NOMO-1 (cell line): ENCODE results near the gene RAB14.

Experiments used
- DNase-seq, 2 experiments: peaks; one replicate each; lab custom pipeline; 2025; ENCODE audit not compliant: unreplicated experiment in 2 of 2; lab: John Stamatoyannopoulos, UW

RAB14 gene

GRCh38 chr9:121220996-121221663 is 19.5 kb upstream of the RAB14 start:
- DNase-seq: peak in 1 of 2 experiments; percentile 20

- no peak for DNase-seq
Measured at GRCh38 chr9:121219530-121219929, 17.9 kb upstream of the RAB14 start.

GRCh38 chr9:121218357-121219027 is 16.8 kb upstream of the RAB14 start:
- no peak for DNase-seq

- no peak for DNase-seq
Measured at GRCh38 chr9:121217609-121218292, 16.1 kb upstream of the RAB14 start.

DNA sequence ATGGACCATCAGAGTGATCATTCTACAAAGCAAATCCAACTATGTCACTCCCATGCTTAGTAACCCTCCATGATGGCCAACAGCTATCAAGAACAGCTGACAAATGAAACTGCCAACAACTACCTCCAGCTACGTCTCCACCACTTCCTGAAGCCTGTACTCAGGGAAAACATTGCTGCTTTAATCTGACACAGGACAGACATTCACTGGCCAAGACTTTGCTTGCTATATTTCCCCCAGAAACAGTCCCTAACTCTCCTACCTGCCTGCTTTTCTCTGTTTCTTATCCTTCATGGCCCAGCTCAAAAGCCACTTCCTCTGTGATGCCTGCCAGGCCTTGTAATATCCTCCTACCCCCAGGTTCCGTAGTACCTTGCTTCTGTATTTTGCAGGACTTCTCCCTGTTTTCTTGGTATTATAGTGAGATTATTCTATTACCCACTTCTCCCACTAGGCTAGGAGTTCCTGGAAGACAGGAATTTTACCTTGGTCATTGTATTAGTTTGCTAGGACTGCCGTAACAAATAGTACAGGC is 14.7 kb upstream of the RAB14 start:
- DNase-seq: no peak

GRCh38 chr9:121214005-121214404 is 12.3 kb upstream of the RAB14 start:
- DNase-seq: no peak

GRCh38 chr9:121213136-121213806 is 11.6 kb upstream of the RAB14 start:
- DNase-seq: peak; percentile 53 to 73

- DNase-seq: no peak
Measured at GRCh38 chr9:121210536-121210935, 8.9 kb upstream of the RAB14 start.

DNA sequence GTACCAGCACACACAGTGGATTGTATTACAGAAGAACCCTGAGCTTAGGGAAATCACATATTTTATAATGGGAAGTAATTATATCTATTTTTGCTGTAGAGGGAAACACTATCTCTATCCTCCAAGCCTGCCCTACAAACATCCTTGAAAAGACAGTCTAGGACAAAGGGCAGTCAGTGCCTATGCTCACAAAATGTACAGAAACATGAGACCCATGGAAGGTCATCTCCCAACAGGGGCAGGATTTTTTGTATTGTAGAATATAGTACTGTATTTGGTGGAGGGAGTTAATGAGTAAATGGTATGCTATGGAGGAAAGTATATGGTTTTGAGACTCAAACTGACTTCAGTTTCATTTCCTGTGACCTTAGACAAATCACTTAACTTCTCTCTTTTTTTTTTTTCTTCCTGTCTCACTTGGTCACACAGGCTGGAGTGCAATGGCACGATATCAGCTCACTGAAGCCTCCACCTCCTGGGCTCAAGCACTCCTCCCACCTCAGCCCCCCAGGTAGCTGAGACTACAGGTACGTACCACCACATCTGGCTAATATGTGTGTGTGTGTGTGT is 5.8 kb upstream of the RAB14 start:
- DNase-seq: peak in 1 of 2 experiments; percentile 75

DNA sequence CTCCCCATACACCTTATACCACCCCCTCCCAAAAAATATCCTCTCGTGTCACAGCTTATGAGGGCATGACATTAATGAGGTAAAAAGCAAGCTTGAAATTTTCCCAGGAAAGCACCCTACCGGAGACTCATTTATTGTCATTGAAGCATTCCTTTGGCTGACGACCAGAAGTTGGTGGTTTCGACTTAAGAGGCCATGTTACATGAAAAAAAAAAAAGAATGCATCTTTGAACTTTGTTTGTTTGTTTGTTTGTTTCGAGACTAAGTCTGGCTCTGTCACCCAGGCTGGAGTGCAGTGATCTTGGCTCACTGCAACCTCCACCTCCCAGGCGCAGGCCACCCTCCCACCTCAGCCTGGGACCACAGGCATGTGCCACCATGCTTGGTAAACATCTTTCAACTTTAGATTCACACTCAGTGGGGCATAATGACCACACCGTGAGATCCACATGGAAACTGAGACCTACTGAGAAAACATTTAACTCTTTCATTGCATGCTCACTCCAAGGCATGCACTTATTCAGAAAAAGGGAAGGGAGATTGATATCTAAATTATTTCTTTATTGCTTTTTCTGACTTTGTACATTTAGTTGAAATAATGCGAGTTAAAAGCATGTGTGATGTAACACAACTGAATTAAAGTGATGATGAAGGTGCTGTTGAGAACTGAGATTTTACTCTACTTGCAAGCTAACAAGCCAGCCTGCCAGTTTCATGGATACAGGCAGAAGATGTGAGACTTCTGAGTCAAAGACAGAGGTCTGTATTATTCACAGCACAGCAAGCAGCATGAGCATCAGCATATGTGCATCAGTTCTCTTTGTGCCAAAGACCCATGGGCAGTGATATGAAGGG is 5.1 kb upstream of the RAB14 start:
- DNase-seq: no peak

GRCh38 chr9:121204611-121205010 is 2.9 kb upstream of the RAB14 start:
- DNase-seq: no peak

- DNase-seq: peak; percentile 60 to 65
Measured at GRCh38 chr9:121204121-121204520, 2.5 kb upstream of the RAB14 start.

GRCh38 chr9:121201045-121201737 is 478 bp downstream of the RAB14 start:
- DNase-seq: no peak

DNA sequence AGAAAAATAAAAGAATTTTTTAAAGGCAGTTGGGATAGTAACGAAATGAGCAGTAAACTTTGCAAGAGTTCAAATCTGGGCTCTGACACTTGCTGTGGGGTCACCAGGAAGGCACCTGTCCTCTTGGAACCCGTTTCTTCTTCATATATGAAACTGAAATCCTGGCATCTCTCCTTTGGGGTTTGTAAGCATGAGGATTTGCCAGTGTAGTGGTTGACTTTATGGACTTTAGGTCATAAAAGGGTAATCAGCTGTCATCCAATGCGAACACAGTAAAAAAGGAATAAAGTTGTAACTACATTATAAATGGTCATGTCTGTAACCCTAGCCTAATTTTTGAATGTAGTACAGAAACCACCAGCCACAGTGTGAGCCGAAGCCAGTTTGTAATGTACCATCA is 1.3 kb downstream of the RAB14 start:
- no peak for DNase-seq

- DNase-seq: peak in 1 of 2 experiments; percentile 31
Measured at GRCh38 chr9:121199921-121200320, 1.7 kb downstream of the RAB14 start.

DNA sequence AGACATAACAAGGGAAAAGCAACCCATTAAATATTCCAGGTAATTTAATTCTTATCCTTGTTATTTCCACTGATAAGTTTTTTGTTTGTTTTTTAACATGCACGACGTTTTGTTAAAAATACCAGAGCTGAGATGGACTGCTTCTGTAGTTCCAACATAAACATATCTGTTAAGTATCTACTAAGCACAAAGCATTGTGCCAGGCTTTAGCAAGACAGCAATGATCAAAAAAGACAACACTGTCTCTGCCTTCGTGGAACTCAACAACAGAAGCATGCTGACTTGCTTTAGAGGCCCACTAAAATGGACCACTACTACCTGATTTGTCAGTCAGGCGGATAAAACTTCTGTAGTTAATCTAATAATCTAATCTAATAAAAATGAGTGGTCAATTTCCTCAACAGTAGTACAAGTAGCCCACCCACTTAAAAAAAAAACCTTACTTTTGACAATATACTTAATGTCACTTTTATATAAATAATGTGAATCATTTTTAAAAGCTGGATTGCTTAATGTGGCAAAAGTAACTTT is 3.1 kb downstream of the RAB14 start:
- DNase-seq: no peak

GRCh38 chr9:121197132-121197531 is 4.5 kb downstream of the RAB14 start:
- DNase-seq: no peak

DNA sequence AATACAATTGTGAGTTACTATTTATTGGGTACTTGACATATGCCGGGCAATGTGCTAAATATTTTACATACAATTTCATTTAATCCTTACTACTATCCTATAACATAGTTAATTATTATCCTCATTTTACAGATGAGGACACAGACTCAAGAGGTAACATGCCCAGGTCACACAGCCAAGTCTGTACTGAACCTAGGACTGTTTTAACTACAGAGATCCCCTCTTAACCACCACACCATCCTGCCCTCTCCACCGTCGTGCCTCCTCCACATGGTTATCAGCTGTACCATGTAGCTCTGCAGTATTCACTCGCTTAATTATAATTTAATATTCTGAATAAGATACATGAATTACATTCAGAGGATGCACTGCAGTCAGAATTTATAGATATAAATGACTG is 5.3 kb downstream of the RAB14 start:
- no peak for DNase-seq

GRCh38 chr9:121194730-121195129 is 6.9 kb downstream of the RAB14 start:
- peak in 1 of 2 experiments; percentile 37 for DNase-seq
